SK-N-SH (cell line): ENCODE results near the gene TBC1D5. TPM values are rescaled to one million over a fixed set of nuclear protein-coding genes. Genes with fewer than 3 reads are reported as not detected.

ENCODE experiments used
- CTCF ChIA-PET: fragments of 300-600, 350-600 bp; formaldehyde crosslinking; extraction: SDS; loops from one replicate; lab custom pipeline; 2021; lab: Yijun Ruan, JAX
- POLR2A ChIA-PET: fragments of 350-600 bp; sonication (Branson Sonifier 250); formaldehyde crosslinking; extraction: SDS; loops from one replicate; lab custom pipeline; 2020; ENCODE audit warnings: antibody characterized with exemption, inconsistent platforms; lab: Yijun Ruan, JAX
- DNase-seq: peaks from one replicate; pipeline ENCODE4 v3.0.0; 2012
- H2AFZ ChIP-seq: fragments of 200-600 bp; sonication (generic); 2 replicates; pipeline ENCODE4 v1.8.1; 2016; ENCODE audit warnings: antibody characterized with exemption, mild to moderate bottlenecking, low read depth
- H3F3A ChIP-seq: fragments of 200-600 bp; sonication (generic); replicated peaks from 2 replicates; pipeline ENCODE3; 2016; ENCODE audit warnings: antibody characterized with exemption, mild to moderate bottlenecking; ENCODE audit not compliant: insufficient read depth
- H3K27ac ChIP-seq, 2 experiments: fragments of 200-500 bp in 1 of 2; fragments of 200-600 bp in 1 of 2; sonication (Bioruptor generic) in 1 of 2; sonication (generic), shearing (Covaris generic) in 1 of 2; 2 replicates each; pipeline versions ENCODE4 v1.5.1 to v1.6.1; 2014 to 2016; ENCODE audit warnings: low read depth in 2 of 2, inconsistent platforms in 1 of 2, low read length in 1 of 2, mild to moderate bottlenecking in 1 of 2, mixed read lengths in 1 of 2
- H3K27me3 ChIP-seq: fragments of 200-600 bp; sonication (generic), shearing (Covaris generic); 2 replicates; pipeline ENCODE4 v1.6.1; 2016; ENCODE audit warnings: mixed run types; ENCODE audit not compliant: insufficient read depth
- H3K36me3 ChIP-seq, 2 experiments: fragments of 200-500 bp in 1 of 2; fragments of 200-600 bp in 1 of 2; sonication (Bioruptor generic) in 1 of 2; sonication (generic) in 1 of 2; replicated peaks in 1 of 2; 2 replicates each; pipeline versions ENCODE3 to v1.5.1; 2014 to 2016; ENCODE audit warnings: low read length in 1 of 2, mild to moderate bottlenecking in 1 of 2; ENCODE audit not compliant: insufficient read depth in 2 of 2, control insufficient read depth in 1 of 2
- H3K4me1 ChIP-seq, 2 experiments: fragments of 200-500 bp in 1 of 2; fragments of 200-600 bp in 1 of 2; sonication (Bioruptor generic) in 1 of 2; sonication (generic), shearing (Covaris generic) in 1 of 2; 2 replicates each; pipeline versions ENCODE4 v1.5.1 to v1.6.1; 2014 to 2016; ENCODE audit warnings: low read depth in 1 of 2, low read length in 1 of 2, mixed run types in 1 of 2; ENCODE audit not compliant: insufficient read depth in 2 of 2, control insufficient read depth in 1 of 2
- H3K4me2 ChIP-seq: fragments of 200-600 bp; sonication (generic), shearing (Covaris generic); 2 replicates; pipeline ENCODE4 v1.6.1; 2017; ENCODE audit warnings: mixed run types
- H3K4me3 ChIP-seq, 2 experiments: fragments of 200-500 bp in 1 of 2; fragments of 200-600 bp in 1 of 2; sonication (Bioruptor generic) in 1 of 2; sonication (generic), shearing (Covaris generic) in 1 of 2; 2 replicates each; pipeline versions ENCODE4 v1.5.1 to v1.8.1; 2014 to 2016; ENCODE audit warnings: low read depth in 2 of 2, inconsistent platforms in 1 of 2, low read length in 1 of 2, mild to moderate bottlenecking in 1 of 2, mixed read lengths in 1 of 2, moderate library complexity in 1 of 2
- H3K79me2 ChIP-seq: fragments of 200-600 bp; sonication (generic); 2 replicates; pipeline ENCODE4 v1.8.1; 2017; ENCODE audit warnings: mild to moderate bottlenecking; ENCODE audit not compliant: insufficient read depth
- H3K9ac ChIP-seq: fragments of 200-600 bp; sonication (generic); 2 replicates; pipeline ENCODE4 v1.6.1; 2017; ENCODE audit warnings: mixed run types
- H3K9me2 ChIP-seq: fragments of 200-600 bp; sonication (generic); 2 replicates; pipeline ENCODE4 v1.6.1; 2017; ENCODE audit warnings: mixed run types
- H3K9me3 ChIP-seq: fragments of 200-600 bp; sonication (generic); 2 replicates; pipeline ENCODE4 v1.6.1; 2017; ENCODE audit warnings: mixed run types, mild to moderate bottlenecking, moderate library complexity
- H4K20me1 ChIP-seq: fragments of 200-600 bp; sonication (generic); 2 replicates; pipeline ENCODE4 v1.6.1; 2017; ENCODE audit warnings: mild to moderate bottlenecking, mixed run types; ENCODE audit not compliant: insufficient read depth
- ELF1 ChIP-seq: IDR thresholded peaks from 2 replicates; pipeline ENCODE4 v1.4.0; 2012
- EP300 ChIP-seq, 2 experiments: IDR thresholded peaks; 2 replicates each; pipeline versions ENCODE4 v1.4.0 to v1.6.1; 2012; ENCODE audit warnings: borderline replicate concordance in 1 of 2, low read depth in 1 of 2, low read length in 1 of 2
- EZH2phosphoT487 ChIP-seq: fragments of 200-600 bp; sonication (generic); IDR thresholded peaks from 2 replicates; pipeline ENCODE4 v1.6.1; 2017; ENCODE audit warnings: low read depth, mixed run types, mild to moderate bottlenecking, antibody characterized with exemption, moderate library complexity, borderline replicate concordance
- FOSL2 ChIP-seq: IDR thresholded peaks from 2 replicates; pipeline ENCODE4 v1.4.0; 2012; ENCODE audit warnings: low read depth, mild to moderate bottlenecking, moderate library complexity, borderline replicate concordance
- FOXJ3 ChIP-seq: sonication (generic); formaldehyde crosslinking; IDR thresholded peaks from 2 replicates; pipeline ENCODE4 v1.5.1; 2020; ENCODE audit warnings: mild to moderate bottlenecking, missing genetic modification reagents
- FOXM1 ChIP-seq: IDR thresholded peaks from 2 replicates; pipeline ENCODE4 v1.4.0; 2012; ENCODE audit warnings: low read depth, mild to moderate bottlenecking
- MEF2A ChIP-seq: IDR thresholded peaks from 2 replicates; pipeline ENCODE4 v1.4.0; 2012; ENCODE audit warnings: low read depth, borderline replicate concordance
- MXI1 ChIP-seq: IDR thresholded peaks from 2 replicates; pipeline ENCODE4 v1.6.1; 2012; ENCODE audit warnings: mild to moderate bottlenecking, low read depth, low read length, improper control_type of control experiment
- RFX5 ChIP-seq: IDR thresholded peaks from 2 replicates; pipeline ENCODE4 v1.6.1; 2012; ENCODE audit warnings: mild to moderate bottlenecking, improper control_type of control experiment, low read length
- RXRA ChIP-seq: IDR thresholded peaks from 2 replicates; pipeline ENCODE4 v1.4.0; 2012; ENCODE audit warnings: low read depth, mild to moderate bottlenecking, borderline replicate concordance
- TAF1 ChIP-seq: IDR thresholded peaks from 2 replicates; pipeline ENCODE4 v1.6.1; 2012; ENCODE audit warnings: low read depth, mild to moderate bottlenecking, low read length, moderate library complexity, borderline replicate concordance
- YY1 ChIP-seq: IDR thresholded peaks from 2 replicates; pipeline ENCODE4 v1.4.0; 2012; ENCODE audit warnings: low read depth, mild to moderate bottlenecking
- WGBS: methylation state at CpG from one replicate; pipeline ENCODE4 v1.1.6; 2017; ENCODE audit warnings: low lambda C conversion rate; 5-methylcytosine and 5-hydroxymethylcytosine counted together
- polyA plus RNA-seq, 3 experiments: library from polyadenylated mRNA; depleted of rRNA; stranded (reverse); fragments of >200 nt; gene quantifications; 2 replicates each; pipeline ENCODE4 v1.2.3, GENCODE V29; 2012
- TF ChIP-seq, protein P1 (sequence below): IDR thresholded peaks from 2 replicates; pipeline ENCODE4 v1.6.1; 2012; ENCODE audit warnings: mild to moderate bottlenecking, low read depth, low read length, moderate library complexity
- TF ChIP-seq, protein P2 (sequence below): IDR thresholded peaks from 2 replicates; pipeline ENCODE4 v1.4.0; 2012; ENCODE audit warnings: low read depth, borderline replicate concordance
- TF ChIP-seq, protein P3 (sequence below): IDR thresholded peaks from 2 replicates; pipeline ENCODE4; 2012

The TBC1D5 gene
- polyA plus RNA-seq, 1 of the 3 experiments (the other 2 are of a cell fraction), result 19.5 TPM

DNA sequence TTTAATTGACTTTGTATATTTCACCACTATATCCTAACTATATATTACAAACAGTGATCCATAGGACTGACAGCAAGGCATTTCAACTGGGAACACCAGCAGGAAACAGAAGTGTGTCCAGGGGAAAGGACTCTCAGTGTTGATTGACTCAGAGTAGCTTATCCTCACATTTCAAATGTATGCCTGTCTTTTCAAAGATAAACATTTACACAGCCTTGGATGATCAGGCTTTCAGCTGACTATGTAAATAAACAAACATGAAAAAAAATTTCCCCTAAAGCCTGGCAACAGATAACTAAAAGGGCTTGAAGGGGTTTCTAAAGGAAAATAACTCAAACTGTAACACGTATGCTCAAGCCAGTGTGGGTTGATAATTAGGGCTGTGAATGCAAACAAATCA, 321.8 kb downstream of the TBC1D5 start:
- no peak for DNase-seq
- H3K4me2 ChIP-seq, result no peak overlapping the region
- H4K20me1 ChIP-seq, result no peaks in the 10 kb centered on the region
- TF ChIP-seq MXI1 (no peak), FOXM1 (no peak), ELF1 (no peak), EP300 (IDR thresholded peaks at IDR 0.05; ENCODE audit: borderline replicate concordance in 1 of 2, low read depth in 1 of 2, low read length in 1 of 2) (no peak), RXRA (no peak), EZH2phosphoT487 (no peak), FOSL2 (no peak), YY1 (no peak), RFX5 (no peak), MEF2A (no peak), FOXJ3 (CRISPR knock-in tag) (no peak), TAF1 (no peak)
- TF ChIP-seq, protein P1, sequence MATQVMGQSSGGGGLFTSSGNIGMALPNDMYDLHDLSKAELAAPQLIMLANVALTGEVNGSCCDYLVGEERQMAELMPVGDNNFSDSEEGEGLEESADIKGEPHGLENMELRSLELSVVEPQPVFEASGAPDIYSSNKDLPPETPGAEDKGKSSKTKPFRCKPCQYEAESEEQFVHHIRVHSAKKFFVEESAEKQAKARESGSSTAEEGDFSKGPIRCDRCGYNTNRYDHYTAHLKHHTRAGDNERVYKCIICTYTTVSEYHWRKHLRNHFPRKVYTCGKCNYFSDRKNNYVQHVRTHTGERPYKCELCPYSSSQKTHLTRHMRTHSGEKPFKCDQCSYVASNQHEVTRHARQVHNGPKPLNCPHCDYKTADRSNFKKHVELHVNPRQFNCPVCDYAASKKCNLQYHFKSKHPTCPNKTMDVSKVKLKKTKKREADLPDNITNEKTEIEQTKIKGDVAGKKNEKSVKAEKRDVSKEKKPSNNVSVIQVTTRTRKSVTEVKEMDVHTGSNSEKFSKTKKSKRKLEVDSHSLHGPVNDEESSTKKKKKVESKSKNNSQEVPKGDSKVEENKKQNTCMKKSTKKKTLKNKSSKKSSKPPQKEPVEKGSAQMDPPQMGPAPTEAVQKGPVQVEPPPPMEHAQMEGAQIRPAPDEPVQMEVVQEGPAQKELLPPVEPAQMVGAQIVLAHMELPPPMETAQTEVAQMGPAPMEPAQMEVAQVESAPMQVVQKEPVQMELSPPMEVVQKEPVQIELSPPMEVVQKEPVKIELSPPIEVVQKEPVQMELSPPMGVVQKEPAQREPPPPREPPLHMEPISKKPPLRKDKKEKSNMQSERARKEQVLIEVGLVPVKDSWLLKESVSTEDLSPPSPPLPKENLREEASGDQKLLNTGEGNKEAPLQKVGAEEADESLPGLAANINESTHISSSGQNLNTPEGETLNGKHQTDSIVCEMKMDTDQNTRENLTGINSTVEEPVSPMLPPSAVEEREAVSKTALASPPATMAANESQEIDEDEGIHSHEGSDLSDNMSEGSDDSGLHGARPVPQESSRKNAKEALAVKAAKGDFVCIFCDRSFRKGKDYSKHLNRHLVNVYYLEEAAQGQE, result no peak
- TF ChIP-seq, protein P2, sequence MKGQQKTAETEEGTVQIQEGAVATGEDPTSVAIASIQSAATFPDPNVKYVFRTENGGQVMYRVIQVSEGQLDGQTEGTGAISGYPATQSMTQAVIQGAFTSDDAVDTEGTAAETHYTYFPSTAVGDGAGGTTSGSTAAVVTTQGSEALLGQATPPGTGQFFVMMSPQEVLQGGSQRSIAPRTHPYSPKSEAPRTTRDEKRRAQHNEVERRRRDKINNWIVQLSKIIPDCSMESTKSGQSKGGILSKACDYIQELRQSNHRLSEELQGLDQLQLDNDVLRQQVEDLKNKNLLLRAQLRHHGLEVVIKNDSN, result no peak
- TF ChIP-seq, protein P3, sequence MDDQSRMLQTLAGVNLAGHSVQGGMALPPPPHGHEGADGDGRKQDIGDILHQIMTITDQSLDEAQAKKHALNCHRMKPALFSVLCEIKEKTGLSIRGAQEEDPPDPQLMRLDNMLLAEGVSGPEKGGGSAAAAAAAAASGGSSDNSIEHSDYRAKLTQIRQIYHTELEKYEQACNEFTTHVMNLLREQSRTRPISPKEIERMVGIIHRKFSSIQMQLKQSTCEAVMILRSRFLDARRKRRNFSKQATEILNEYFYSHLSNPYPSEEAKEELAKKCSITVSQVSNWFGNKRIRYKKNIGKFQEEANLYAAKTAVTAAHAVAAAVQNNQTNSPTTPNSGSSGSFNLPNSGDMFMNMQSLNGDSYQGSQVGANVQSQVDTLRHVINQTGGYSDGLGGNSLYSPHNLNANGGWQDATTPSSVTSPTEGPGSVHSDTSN, result no peak
- no peaks in the 10 kb centered on the region for H3K27me3 ChIP-seq
- H3K79me2 ChIP-seq, result no peaks in the 10 kb centered on the region
- no peak overlapping the region for H3K9ac ChIP-seq
- ChIA-PET CTCF (interaction anchor here (2.0 kb wide), 1 partner anchor 421 kb away, joined by 7 read pairs; no protein-coding TSS in a partner anchor), POLR2A (no interaction called here)
- H3K4me3 ChIP-seq, result no peak overlapping the region
- no peaks in the 10 kb centered on the region for H3F3A ChIP-seq
- H3K36me3 ChIP-seq, result no peaks in the 10 kb centered on the region
- H2AFZ ChIP-seq, result no peak overlapping the region
- WGBS, result 86% methylated on average over 1 of the region's 1 CpG
- H3K9me3 ChIP-seq, result no peaks in the 10 kb centered on the region
- no peak overlapping the region for H3K27ac ChIP-seq
- peaks cover 0 to 18% of the 10 kb centered on the region in 2 experiments; a peak in 3 of 4 replicates for H3K4me1 ChIP-seq
- no peaks in the 10 kb centered on the region for H3K9me2 ChIP-seq
